HCT116 (cell line): ENCODE measurements around the gene CACNG1. TPM values are rescaled to one million over a fixed set of nuclear protein-coding genes. Genes with fewer than 3 reads are reported as not detected.

ENCODE experiments used
- ATAC-seq: fragments of 200-7000 bp; cut with Tn5 transposase; 2 replicates; pipeline ENCODE4 v1.9.1; 2020; ENCODE audit warnings: mild to moderate bottlenecking, moderate library complexity
- BruUV-seq: library from RNA; stranded (reverse); fragments of 400-500 nt; replicated peaks from 2 replicates; lab custom pipeline; 2021; lab: Mats Ljungman, UMichigan
- CTCF ChIA-PET: fragments of 300-600 bp; sonication (Branson Sonifier 250); formaldehyde crosslinking; loops from one replicate; lab custom pipeline; 2021; ENCODE audit warnings: antibody characterized with exemption; lab: Charles Lee
- POLR2A ChIA-PET: fragments of 300-600, 350-600 bp; sonication (Branson Sonifier 250); formaldehyde crosslinking; loops from one replicate; lab custom pipeline; 2021; ENCODE audit warnings: antibody characterized with exemption; lab: Charles Lee
- RAD21 ChIA-PET, 2 experiments: fragments of 300-600 bp; sonication (Branson Sonifier 250); formaldehyde crosslinking; loops; one replicate each; lab custom pipeline; 2023; ENCODE audit warnings: low total read pairs in 2 of 2; ENCODE audit not compliant: uncharacterized antibody in 2 of 2, unreplicated experiment in 2 of 2, low non-redundant PET in 1 of 2; lab: Charles Lee
- DNase-seq: peaks from one replicate; pipeline ENCODE4 v3.0.0-alpha.2; 2010; ENCODE audit warnings: low read depth, low spot score
- H2AFZ ChIP-seq: fragments of 200-600 bp; shearing (Covaris generic), sonication (generic); 2 replicates; pipeline ENCODE4 v1.6.1; 2017; ENCODE audit warnings: low read depth, mixed run types, mixed read lengths, antibody characterized with exemption, low read length; ENCODE audit not compliant: poor library complexity, severe bottlenecking
- H3K27ac ChIP-seq: 2 replicates; pipeline ENCODE4 v1.5.1; 2012; ENCODE audit warnings: low read depth, low read length
- H3K27me3 ChIP-seq: fragments of 200-600 bp; sonication (generic); 2 replicates; pipeline ENCODE4 v1.6.1; 2016; ENCODE audit warnings: mixed run types, low read length, mixed read lengths; ENCODE audit not compliant: insufficient read depth
- H3K36me3 ChIP-seq, 2 experiments: fragments of 200-500 bp in 1 of 2; fragments of 200-600 bp in 1 of 2; sonication (Bioruptor generic) in 1 of 2; sonication (generic) in 1 of 2; 2 replicates each; pipeline versions ENCODE4 v1.5.1 to v1.6.1; 2014 to 2016; ENCODE audit warnings: low read length in 2 of 2, inconsistent platforms in 1 of 2, mixed read lengths in 1 of 2, mixed run types in 1 of 2; ENCODE audit not compliant: insufficient read depth in 2 of 2, control insufficient read depth in 1 of 2
- H3K4me1 ChIP-seq, 2 experiments: fragments of 200-600 bp in 1 of 2; sonication (generic) in 1 of 2; 2 replicates each; pipeline versions ENCODE4 v1.5.1 to v1.6.1; 2012 to 2017; ENCODE audit warnings: low read length in 2 of 2, inconsistent platforms in 1 of 2, mild to moderate bottlenecking in 1 of 2, mixed read lengths in 1 of 2, mixed run types in 1 of 2, moderate library complexity in 1 of 2; ENCODE audit not compliant: insufficient read depth in 2 of 2, control insufficient read depth in 1 of 2
- H3K4me2 ChIP-seq: fragments of 200-600 bp; sonication (generic); 2 replicates; pipeline ENCODE4 v1.6.1; 2017; ENCODE audit warnings: mixed run types, low read length, mixed read lengths
- H3K4me3 ChIP-seq, 2 experiments: fragments of 200-600 bp in 1 of 2; sonication (generic) in 1 of 2; replicated peaks in 1 of 2; 2 replicates each; pipeline ENCODE4 v1.5.1; 2011 to 2016; ENCODE audit warnings: low read length in 2 of 2, control low read depth in 1 of 2, low read depth in 1 of 2, mild to moderate bottlenecking in 1 of 2, mixed read lengths in 1 of 2, mixed run types in 1 of 2
- H3K79me2 ChIP-seq: fragments of 200-600 bp; sonication (generic); 2 replicates; pipeline ENCODE4 v1.6.1; 2017; ENCODE audit warnings: mild to moderate bottlenecking, mixed run types, low read length, moderate library complexity, mixed read lengths; ENCODE audit not compliant: insufficient read depth
- H3K9ac ChIP-seq: fragments of 200-600 bp; sonication (generic); 2 replicates; pipeline ENCODE4 v1.6.1; 2016; ENCODE audit warnings: low read length, mixed read lengths
- H3K9me2 ChIP-seq: fragments of 200-600 bp; sonication (generic), shearing (Covaris generic); 2 replicates; pipeline ENCODE4 v1.6.1; 2017; ENCODE audit warnings: mixed run types, mild to moderate bottlenecking, moderate library complexity; ENCODE audit not compliant: insufficient read depth
- H3K9me3 ChIP-seq, 2 experiments: fragments of 200-500 bp in 1 of 2; fragments of 200-600 bp in 1 of 2; sonication (Bioruptor generic) in 1 of 2; sonication (generic) in 1 of 2; 2 replicates each; pipeline ENCODE4 v1.6.1; 2014 to 2017; ENCODE audit warnings: low read length in 2 of 2, mixed read lengths in 2 of 2, inconsistent platforms in 1 of 2, low read depth in 1 of 2, mild to moderate bottlenecking in 1 of 2, mixed run types in 1 of 2, moderate library complexity in 1 of 2; ENCODE audit not compliant: control insufficient read depth in 1 of 2, insufficient read depth in 1 of 2
- H4K20me1 ChIP-seq: fragments of 200-600 bp; sonication (generic), shearing (Covaris generic); 2 replicates; pipeline ENCODE4 v1.6.1; 2017; ENCODE audit warnings: mixed run types, mild to moderate bottlenecking, moderate library complexity; ENCODE audit not compliant: insufficient read depth
- CEBPB ChIP-seq: IDR thresholded peaks from 2 replicates; pipeline ENCODE4 v1.6.1; 2012; ENCODE audit warnings: low read depth
- EGR1 ChIP-seq: IDR thresholded peaks from 2 replicates; pipeline ENCODE4 v1.6.1; 2012; ENCODE audit warnings: low read depth
- EZH2 ChIP-seq: fragments of 200-600 bp; sonication (generic); IDR thresholded peaks from 2 replicates; pipeline ENCODE4 v1.6.1; 2017; ENCODE audit warnings: antibody characterized with exemption, mixed run types
- EZH2phosphoT487 ChIP-seq: fragments of 200-600 bp; IDR thresholded peaks from 2 replicates; pipeline ENCODE4 v1.6.1; 2018; ENCODE audit warnings: antibody characterized with exemption, borderline replicate concordance
- FOSL1 ChIP-seq: IDR thresholded peaks from 2 replicates; pipeline ENCODE4 v1.6.1; 2012; ENCODE audit warnings: low read depth
- POLR2AphosphoS5 ChIP-seq: IDR thresholded peaks from 2 replicates; pipeline ENCODE4 v1.6.1; 2011; ENCODE audit warnings: mild to moderate bottlenecking, low read depth, low read length, moderate library complexity
- RAD21 ChIP-seq: IDR thresholded peaks from 2 replicates; pipeline ENCODE4 v1.6.1; 2012; ENCODE audit warnings: low read depth, mild to moderate bottlenecking
- SIN3A ChIP-seq: IDR thresholded peaks from 2 replicates; pipeline ENCODE4 v1.6.1; 2012; ENCODE audit warnings: low read depth
- SP1 ChIP-seq: IDR thresholded peaks from 2 replicates; pipeline ENCODE4 v1.6.1; 2012; ENCODE audit warnings: low read depth
- TCF7L2 ChIP-seq: IDR thresholded peaks from 2 replicates; pipeline ENCODE4 v1.7.0; 2011; ENCODE audit warnings: borderline replicate concordance, inconsistent platforms; ENCODE audit not compliant: insufficient read depth, insufficient read length; ENCODE audit errors: extremely low read depth
- YY1 ChIP-seq: IDR thresholded peaks from 2 replicates; pipeline ENCODE4 v1.6.1; 2011; ENCODE audit warnings: low read length, low read depth, moderate library complexity, mild to moderate bottlenecking; ENCODE audit not compliant: insufficient replicate concordance; ENCODE audit errors: extremely low read depth
- ZFX ChIP-seq: fragments of 450-650 bp; IDR thresholded peaks from 2 replicates; pipeline ENCODE4 v1.6.1; 2017
- intact Hi-C: fragments of 100-400 bp; cut with micrococcal nuclease; formaldehyde crosslinking; loops from 2 replicates; pipeline ENCODE4 v1.10.0; 2022
- total RNA-seq: library from RNA; stranded (reverse); gene quantifications from one replicate; pipeline ENCODE4 v1.2.1, GENCODE V29; 2021; ENCODE audit not compliant: unreplicated experiment
- TF ChIP-seq, protein P1 (sequence below), 3 experiments: fragments of 200-600 bp in 1 of 3; sonication (generic) in 1 of 3; IDR thresholded peaks in 2 of 3; conservative IDR thresholded peaks in 1 of 3; 2 replicates each; pipeline ENCODE4 v1.5.1; 2012 to 2017; ENCODE audit warnings: low read depth in 2 of 3, low read length in 2 of 3, antibody characterized with exemption in 1 of 3, borderline replicate concordance in 1 of 3, control low read depth in 1 of 3, mild to moderate bottlenecking in 1 of 3, mixed read lengths in 1 of 3, mixed run types in 1 of 3, moderate library complexity in 1 of 3; ENCODE audit not compliant: insufficient read depth in 1 of 3
- TF ChIP-seq, protein P2 (sequence below): IDR thresholded peaks from 2 replicates; pipeline ENCODE4 v1.6.1; 2012; ENCODE audit warnings: low read depth

Gene CACNG1
- total RNA-seq, 1 experiment from 2014 or later, result not detected

DNA sequence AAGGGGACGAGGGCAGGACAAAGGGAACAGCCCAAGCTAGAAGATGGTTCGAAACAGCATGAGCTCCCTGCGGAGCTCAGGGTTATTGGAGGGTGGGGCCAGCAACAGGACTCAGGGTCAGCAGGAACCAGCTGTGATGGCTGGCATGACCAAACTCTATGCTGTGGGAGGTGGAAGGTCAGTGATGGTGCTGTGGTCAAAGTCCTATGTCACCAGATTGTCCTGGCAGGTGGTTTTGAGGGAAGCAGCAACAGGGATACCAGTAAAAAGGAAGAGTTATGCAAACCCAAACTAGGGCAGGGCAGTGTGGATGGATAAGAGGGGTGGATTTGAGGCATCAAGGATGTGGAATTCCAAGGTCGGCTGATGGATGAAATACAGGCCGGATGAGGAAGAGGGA lies 47.4 kb upstream of the CACNG1 start:
- no peaks in the 10 kb centered on the region for H3K79me2 ChIP-seq
- intact Hi-C loops, result no loop called here
- no peak overlapping the region for H3K27ac ChIP-seq
- H3K9ac ChIP-seq, result no peak overlapping the region
- H3K9me3 ChIP-seq, result no peaks in the 10 kb centered on the region
- no peaks in the 10 kb centered on the region for H4K20me1 ChIP-seq
- no peak for ATAC-seq
- ChIA-PET RAD21 (no interaction called here), CTCF (no interaction called here), POLR2A (no interaction called here)
- no peak overlapping the region for H3K4me2 ChIP-seq
- H3K9me2 ChIP-seq, result no peaks in the 10 kb centered on the region
- H3K4me1 ChIP-seq, result no peaks in the 10 kb centered on the region
- no peak overlapping the region for H3K4me3 ChIP-seq
- no peak for TF ChIP-seq FOSL1
- TF ChIP-seq, protein P1, sequence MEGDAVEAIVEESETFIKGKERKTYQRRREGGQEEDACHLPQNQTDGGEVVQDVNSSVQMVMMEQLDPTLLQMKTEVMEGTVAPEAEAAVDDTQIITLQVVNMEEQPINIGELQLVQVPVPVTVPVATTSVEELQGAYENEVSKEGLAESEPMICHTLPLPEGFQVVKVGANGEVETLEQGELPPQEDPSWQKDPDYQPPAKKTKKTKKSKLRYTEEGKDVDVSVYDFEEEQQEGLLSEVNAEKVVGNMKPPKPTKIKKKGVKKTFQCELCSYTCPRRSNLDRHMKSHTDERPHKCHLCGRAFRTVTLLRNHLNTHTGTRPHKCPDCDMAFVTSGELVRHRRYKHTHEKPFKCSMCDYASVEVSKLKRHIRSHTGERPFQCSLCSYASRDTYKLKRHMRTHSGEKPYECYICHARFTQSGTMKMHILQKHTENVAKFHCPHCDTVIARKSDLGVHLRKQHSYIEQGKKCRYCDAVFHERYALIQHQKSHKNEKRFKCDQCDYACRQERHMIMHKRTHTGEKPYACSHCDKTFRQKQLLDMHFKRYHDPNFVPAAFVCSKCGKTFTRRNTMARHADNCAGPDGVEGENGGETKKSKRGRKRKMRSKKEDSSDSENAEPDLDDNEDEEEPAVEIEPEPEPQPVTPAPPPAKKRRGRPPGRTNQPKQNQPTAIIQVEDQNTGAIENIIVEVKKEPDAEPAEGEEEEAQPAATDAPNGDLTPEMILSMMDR (IDR thresholded peaks at IDR 0.05 in 2 of 3, conservative IDR thresholded peaks at IDR 0.05 in 1 of 3; ENCODE audit: borderline replicate concordance in 1 of 3, insufficient read depth in 1 of 3, low read depth in 2 of 3, low read length in 2 of 3), result no peak
- no peak for TF ChIP-seq POLR2AphosphoS5
- no peak for TF ChIP-seq EGR1
- no peak for TF ChIP-seq TCF7L2
- TF ChIP-seq YY1, result no peak
- no peak for TF ChIP-seq SP1
- no peak overlapping the region for H2AFZ ChIP-seq
- DNase-seq, result no peak
- no TSS peak for BruUV-seq
- H3K27me3 ChIP-seq, result no peaks in the 10 kb centered on the region
- no peaks in the 10 kb centered on the region for H3K36me3 ChIP-seq

DNA sequence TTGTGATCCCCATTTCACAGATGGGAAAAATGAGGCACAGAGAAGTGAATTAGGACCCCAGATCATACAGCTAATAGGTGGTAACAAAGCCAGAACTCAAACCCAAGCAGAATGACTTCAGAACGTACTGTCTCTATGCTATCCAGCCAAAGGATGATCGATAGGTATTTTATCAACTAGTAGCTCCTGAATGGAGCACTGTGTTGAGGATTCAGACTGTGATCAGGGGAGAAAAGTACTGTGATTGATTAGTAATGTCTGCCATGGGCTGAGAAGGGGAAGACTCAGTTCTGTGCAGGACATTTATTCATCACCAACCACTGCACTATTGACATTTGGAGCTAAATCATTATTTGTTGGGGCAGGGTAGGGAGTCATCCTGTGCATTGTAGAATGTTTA lies 41.1 kb upstream of the CACNG1 start:
- H3K79me2 ChIP-seq, result no peaks in the 10 kb centered on the region
- no peaks in the 10 kb centered on the region for H3K9me3 ChIP-seq
- H3K4me1 ChIP-seq, result no peaks in the 10 kb centered on the region
- no peak overlapping the region for H3K27ac ChIP-seq
- 0 out of 2 replicates have a peak, but pooled peaks have one; percentile 29 for ATAC-seq
- POLR2A ChIA-PET, result no interaction called here
- H4K20me1 ChIP-seq, result no peaks in the 10 kb centered on the region
- no peaks in the 10 kb centered on the region for H3K36me3 ChIP-seq
- DNase-seq, result no peak
- BruUV-seq, result no TSS peak
- no peaks in the 10 kb centered on the region for H3K9me2 ChIP-seq
- CTCF ChIA-PET, result no interaction called here
- H3K9ac ChIP-seq, result no peak overlapping the region
- H3K27me3 ChIP-seq, result peaks cover 4% of the 10 kb centered on the region; the same call in 1 of the 2 replicates
- RAD21 ChIA-PET, result no interaction called here
- no peak overlapping the region for H3K4me3 ChIP-seq
- no peak overlapping the region for H2AFZ ChIP-seq
- H3K4me2 ChIP-seq, result no peak overlapping the region
- TF ChIP-seq, protein P2, sequence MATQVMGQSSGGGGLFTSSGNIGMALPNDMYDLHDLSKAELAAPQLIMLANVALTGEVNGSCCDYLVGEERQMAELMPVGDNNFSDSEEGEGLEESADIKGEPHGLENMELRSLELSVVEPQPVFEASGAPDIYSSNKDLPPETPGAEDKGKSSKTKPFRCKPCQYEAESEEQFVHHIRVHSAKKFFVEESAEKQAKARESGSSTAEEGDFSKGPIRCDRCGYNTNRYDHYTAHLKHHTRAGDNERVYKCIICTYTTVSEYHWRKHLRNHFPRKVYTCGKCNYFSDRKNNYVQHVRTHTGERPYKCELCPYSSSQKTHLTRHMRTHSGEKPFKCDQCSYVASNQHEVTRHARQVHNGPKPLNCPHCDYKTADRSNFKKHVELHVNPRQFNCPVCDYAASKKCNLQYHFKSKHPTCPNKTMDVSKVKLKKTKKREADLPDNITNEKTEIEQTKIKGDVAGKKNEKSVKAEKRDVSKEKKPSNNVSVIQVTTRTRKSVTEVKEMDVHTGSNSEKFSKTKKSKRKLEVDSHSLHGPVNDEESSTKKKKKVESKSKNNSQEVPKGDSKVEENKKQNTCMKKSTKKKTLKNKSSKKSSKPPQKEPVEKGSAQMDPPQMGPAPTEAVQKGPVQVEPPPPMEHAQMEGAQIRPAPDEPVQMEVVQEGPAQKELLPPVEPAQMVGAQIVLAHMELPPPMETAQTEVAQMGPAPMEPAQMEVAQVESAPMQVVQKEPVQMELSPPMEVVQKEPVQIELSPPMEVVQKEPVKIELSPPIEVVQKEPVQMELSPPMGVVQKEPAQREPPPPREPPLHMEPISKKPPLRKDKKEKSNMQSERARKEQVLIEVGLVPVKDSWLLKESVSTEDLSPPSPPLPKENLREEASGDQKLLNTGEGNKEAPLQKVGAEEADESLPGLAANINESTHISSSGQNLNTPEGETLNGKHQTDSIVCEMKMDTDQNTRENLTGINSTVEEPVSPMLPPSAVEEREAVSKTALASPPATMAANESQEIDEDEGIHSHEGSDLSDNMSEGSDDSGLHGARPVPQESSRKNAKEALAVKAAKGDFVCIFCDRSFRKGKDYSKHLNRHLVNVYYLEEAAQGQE, result no peak
- no peak for TF ChIP-seq EZH2phosphoT487
- TF ChIP-seq RAD21, result no peak
- no peak for TF ChIP-seq SP1
- TF ChIP-seq EGR1, result no peak
- TF ChIP-seq EZH2, result no peak
- no peak for TF ChIP-seq POLR2AphosphoS5
- no peak for TF ChIP-seq ZFX
- no peak for TF ChIP-seq CEBPB
- TF ChIP-seq SIN3A, result no peak
- intact Hi-C loops, result no loop called here
